GM11168 (cell line): Measurements from ENCODE around the gene MIER2.

Source experiments
- in situ Hi-C: fragments of 300-500 bp; cut with MboI; formaldehyde crosslinking; loops from one replicate; pipeline ENCODE4 v1.12.0; 2022; ENCODE audit warnings: low sequenced_read_pairs; ENCODE audit not compliant: unreplicated experiment

MIER2 gene

GRCh38 chr19:310141-310651 lies 34.4 kb downstream of the MIER2 start:
- in situ Hi-C loops, result no loop called here

GRCh38 chr19:309206-309565 lies 35.4 kb downstream of the MIER2 start:
- in situ Hi-C loops, result no loop called here

- in situ Hi-C loops, result no loop called here
Observed at GRCh38 chr19:308471-309205, 36.0 kb downstream of the MIER2 start.

GRCh38 chr19:307793-308420 lies 36.7 kb downstream of the MIER2 start:
- in situ Hi-C loops, result no loop called here

- in situ Hi-C loops, result no loop called here
Observed at GRCh38 chr19:307111-307531, 37.5 kb downstream of the MIER2 start.

GRCh38 chr19:306151-306900 lies 38.3 kb downstream of the MIER2 start:
- in situ Hi-C loops, result no loop called here

- in situ Hi-C loops, result no loop called here
Observed at GRCh38 chr19:305240-306150, 39.1 kb downstream of the MIER2 start.

GRCh38 chr19:296476-297225 lies 47.9 kb downstream of the MIER2 start:
- in situ Hi-C loops, result no loop called here

- in situ Hi-C loops, result no loop called here
Observed at GRCh38 chr19:295687-296370, 48.8 kb downstream of the MIER2 start.

- in situ Hi-C loops, result no loop called here
Observed at GRCh38 chr19:294946-295686, 49.5 kb downstream of the MIER2 start.

GRCh38 chr19:294341-294945 lies 50.2 kb downstream of the MIER2 start:
- in situ Hi-C loops, result no loop called here

GRCh38 chr19:293436-294110 lies 51.0 kb downstream of the MIER2 start:
- in situ Hi-C loops, result no loop called here

GRCh38 chr19:292951-293350 lies 51.6 kb downstream of the MIER2 start:
- in situ Hi-C loops, result no loop called here

GRCh38 chr19:292281-292884 lies 52.2 kb downstream of the MIER2 start:
- in situ Hi-C loops, result no loop called here

GRCh38 chr19:291561-292280 lies 52.9 kb downstream of the MIER2 start:
- in situ Hi-C loops, result no loop called here

GRCh38 chr19:291006-291521 lies 53.5 kb downstream of the MIER2 start, which contains the start of gene PLPP2:
Gene PLPP2 (minus strand): TSS chr19:291403. CDS start chr19:291336, 67 bp downstream.
- in situ Hi-C loops, result no loop called here
